ENCODE results near the gene NOL11.
"Not testable (repeated sequence)": the region's sequence is repeated elsewhere in the genome, so short reads cannot be mapped to it uniquely, and the experiment has no call there.

The NOL11 gene

GRCh38 chr17:67711916-67712315 lies 5.8 kb upstream of the NOL11 start:
- DNase-seq (ENCODE audit: low read depth), result no peak

- no peak for DNase-seq (ENCODE audit: low read depth)
These were observed 5.4 kb upstream of the NOL11 start for GRCh38 chr17:67712375-67712774.

GRCh38 chr17:67713169-67713568 lies 4.6 kb upstream of the NOL11 start:
- DNase-seq (ENCODE audit: low read depth), result no peak

- no peak for DNase-seq (ENCODE audit: low read depth)
These were observed 1.3 kb upstream of the NOL11 start for GRCh38 chr17:67716405-67716798.

- DNase-seq (ENCODE audit: low read depth), result no peak
These were observed 528 bp upstream of the NOL11 start for GRCh38 chr17:67717192-67717623.

GRCh38 chr17:67718325-67718941 lies 697 bp downstream of the NOL11 start:
- peak; percentile 10 for DNase-seq (ENCODE audit: low read depth)

GRCh38 chr17:67725373-67725791 lies 7.6 kb downstream of the NOL11 start:
- DNase-seq (ENCODE audit: low read depth), result no peak

GRCh38 chr17:67725807-67726206 lies 8.1 kb downstream of the NOL11 start:
- DNase-seq (ENCODE audit: low read depth), result no peak

GRCh38 chr17:67727152-67728039 lies 9.7 kb downstream of the NOL11 start:
- DNase-seq (ENCODE audit: low read depth), result not testable (repeated sequence)

GRCh38 chr17:67729903-67730302 lies 12.2 kb downstream of the NOL11 start:
- no peak for DNase-seq (ENCODE audit: low read depth)

GRCh38 chr17:67730731-67731130 lies 13.0 kb downstream of the NOL11 start:
- DNase-seq (ENCODE audit: low read depth), result no peak

GRCh38 chr17:67733449-67733848 lies 15.7 kb downstream of the NOL11 start:
- no peak for DNase-seq (ENCODE audit: low read depth)

GRCh38 chr17:67737145-67737544 lies 19.4 kb downstream of the NOL11 start:
- DNase-seq (ENCODE audit: low read depth), result no peak

- no peak for DNase-seq (ENCODE audit: low read depth)
These were observed 24.3 kb downstream of the NOL11 start for GRCh38 chr17:67742025-67742424.

GRCh38 chr17:67746704-67747571 lies 29.2 kb downstream of the NOL11 start:
- no peak for DNase-seq (ENCODE audit: low read depth)

GRCh38 chr17:67747681-67748235 lies 30.0 kb downstream of the NOL11 start:
- no peak for DNase-seq (ENCODE audit: low read depth)

- DNase-seq (ENCODE audit: low read depth), result no peak
These were observed 32.3 kb downstream of the NOL11 start for GRCh38 chr17:67750067-67750466.

- DNase-seq (ENCODE audit: low read depth), result no peak
These were observed 33.7 kb downstream of the NOL11 start for GRCh38 chr17:67751101-67752074.

- DNase-seq (ENCODE audit: low read depth), result not testable (repeated sequence)
These were observed 34.4 kb downstream of the NOL11 start for GRCh38 chr17:67752160-67752559.

- DNase-seq (ENCODE audit: low read depth), result no peak
These were observed 35.3 kb downstream of the NOL11 start for GRCh38 chr17:67753026-67753425.

GRCh38 chr17:67754001-67754400 lies 36.3 kb downstream of the NOL11 start:
- DNase-seq (ENCODE audit: low read depth), result no peak
